Measurements from ENCODE around the gene ZNF134.
A peak's percentile ranks its signal among the peaks of the same experiment; 100 is the strongest.

ZNF134 gene

GRCh38 chr19:57613941-57614743, at the start of gene ZNF134:
TSS of gene ZNF134 (plus strand) at chr19:57614242. CDS start at chr19:57619469, 5,227 bp downstream.
- Histone ChIP-seq H3K4me1 (ENCODE audit: control insufficient read depth, insufficient read depth, low read length) (peaks cover 10% of the 10 kb centered on the region), H3K9ac (ENCODE audit: low read length) (peak within 1 kb of the TSS; percentile 90), H3K9me3 (ENCODE audit: control insufficient read depth, low read length) (peaks cover 43% of the 10 kb centered on the region), H3K36me3 (ENCODE audit: control insufficient read depth, insufficient read depth, low read length, severe bottlenecking) (peaks cover 34% of the 10 kb centered on the region), H3K4me3 (ENCODE audit: low read length) (peak within 1 kb of the TSS; percentile 91), H3K27me3 (replicated peaks; ENCODE audit: control insufficient read depth, insufficient read depth, low read length) (no peaks in the 10 kb centered on the region)
- peak; percentile 95 for DNase-seq (ENCODE audit: low read depth)

- Histone ChIP-seq H3K9ac (ENCODE audit: low read length) (no peak overlapping the region), H3K27me3 (replicated peaks; ENCODE audit: control insufficient read depth, insufficient read depth, low read length) (no peaks in the 10 kb centered on the region), H3K4me3 (ENCODE audit: low read length) (peak overlapping the region; percentile 45), H3K36me3 (ENCODE audit: control insufficient read depth, insufficient read depth, low read length, severe bottlenecking) (peaks cover 11% of the 10 kb centered on the region), H3K9me3 (ENCODE audit: control insufficient read depth, low read length) (peaks cover 99% of the 10 kb centered on the region), H3K4me1 (ENCODE audit: control insufficient read depth, insufficient read depth, low read length) (no peaks in the 10 kb centered on the region)
- DNase-seq (ENCODE audit: low read depth): peak; percentile 32
These were observed 47.4 kb upstream of the ZNF134 start for GRCh38 chr19:57566396-57567265.

GRCh38 chr19:57570707-57571106, 43.3 kb upstream of the ZNF134 start:
- Histone ChIP-seq H3K4me1 (ENCODE audit: control insufficient read depth, insufficient read depth, low read length) (no peaks in the 10 kb centered on the region), H3K27me3 (replicated peaks; ENCODE audit: control insufficient read depth, insufficient read depth, low read length) (no peaks in the 10 kb centered on the region), H3K9ac (ENCODE audit: low read length) (no peak overlapping the region), H3K9me3 (ENCODE audit: control insufficient read depth, low read length) (peaks cover 99% of the 10 kb centered on the region), H3K4me3 (ENCODE audit: low read length) (peak overlapping the region; percentile 67), H3K36me3 (ENCODE audit: control insufficient read depth, insufficient read depth, low read length, severe bottlenecking) (peaks cover 52% of the 10 kb centered on the region)
- no peak for DNase-seq (ENCODE audit: low read depth)

GRCh38 chr19:57572415-57572947, 41.6 kb upstream of the ZNF134 start:
- Histone ChIP-seq H3K9me3 (ENCODE audit: control insufficient read depth, low read length) (peaks cover 89% of the 10 kb centered on the region), H3K36me3 (ENCODE audit: control insufficient read depth, insufficient read depth, low read length, severe bottlenecking) (peaks cover 62% of the 10 kb centered on the region)

GRCh38 chr19:57576661-57577060, 37.4 kb upstream of the ZNF134 start:
- Histone ChIP-seq H3K4me1 (ENCODE audit: control insufficient read depth, insufficient read depth, low read length) (peaks cover 10% of the 10 kb centered on the region), H3K4me3 (ENCODE audit: low read length) (no peak overlapping the region), H3K9ac (ENCODE audit: low read length) (no peak overlapping the region), H3K9me3 (ENCODE audit: control insufficient read depth, low read length) (peaks cover 48% of the 10 kb centered on the region), H3K36me3 (ENCODE audit: control insufficient read depth, insufficient read depth, low read length, severe bottlenecking) (peaks cover 51% of the 10 kb centered on the region), H3K27me3 (replicated peaks; ENCODE audit: control insufficient read depth, insufficient read depth, low read length) (no peaks in the 10 kb centered on the region)
- no peak for DNase-seq (ENCODE audit: low read depth)

More at GRCh38 chr19:57572415-57572947, 41.6 kb upstream of the ZNF134 start:
- H3K4me1 ChIP-seq (ENCODE audit: control insufficient read depth, insufficient read depth, low read length): peaks cover 2% of the 10 kb centered on the region
- H3K27me3 ChIP-seq (replicated peaks; ENCODE audit: control insufficient read depth, insufficient read depth, low read length): no peaks in the 10 kb centered on the region
- H3K4me3 ChIP-seq (ENCODE audit: low read length): peak overlapping the region; percentile 67
- H3K9ac ChIP-seq (ENCODE audit: low read length): no peak overlapping the region
- DNase-seq (ENCODE audit: low read depth): no peak

GRCh38 chr19:57578487-57579205, 35.4 kb upstream of the ZNF134 start, which contains the start of gene ZNF416:
TSS of gene ZNF416 (minus strand) at chr19:57578911. CDS start at chr19:57578704, 207 bp downstream.
- Histone ChIP-seq H3K36me3 (ENCODE audit: control insufficient read depth, insufficient read depth, low read length, severe bottlenecking) (peaks cover 31% of the 10 kb centered on the region), H3K4me3 (ENCODE audit: low read length) (peak within 1 kb of the TSS; percentile 94), H3K9me3 (ENCODE audit: control insufficient read depth, low read length) (peaks cover 31% of the 10 kb centered on the region), H3K9ac (ENCODE audit: low read length) (peak within 1 kb of the TSS; percentile 90), H3K4me1 (ENCODE audit: control insufficient read depth, insufficient read depth, low read length) (peaks cover 15% of the 10 kb centered on the region), H3K27me3 (replicated peaks; ENCODE audit: control insufficient read depth, insufficient read depth, low read length) (no peaks in the 10 kb centered on the region)
- peak; percentile 100 for DNase-seq (ENCODE audit: low read depth)

- peaks cover 14% of the 10 kb centered on the region for H3K4me1 ChIP-seq (ENCODE audit: control insufficient read depth, insufficient read depth, low read length)
- peak overlapping the region; percentile 89 for H3K4me3 ChIP-seq (ENCODE audit: low read length)
- DNase-seq (ENCODE audit: low read depth): no peak
- H3K27me3 ChIP-seq (replicated peaks; ENCODE audit: control insufficient read depth, insufficient read depth, low read length): no peaks in the 10 kb centered on the region
- H3K9me3 ChIP-seq (ENCODE audit: control insufficient read depth, low read length): peaks cover 3% of the 10 kb centered on the region
- H3K36me3 ChIP-seq (ENCODE audit: control insufficient read depth, insufficient read depth, low read length, severe bottlenecking): no peaks in the 10 kb centered on the region
- H3K9ac ChIP-seq (ENCODE audit: low read length): no peak overlapping the region
These were observed 30.9 kb upstream of the ZNF134 start for GRCh38 chr19:57583104-57583520.

GRCh38 chr19:57583521-57584416, 30.3 kb upstream of the ZNF134 start, which contains the start of gene ZIK1:
TSS of gene ZIK1 (plus strand) at chr19:57584145. CDS start at chr19:57584357, 212 bp downstream.
- peak within 1 kb of the TSS; percentile 89 for H3K4me3 ChIP-seq (ENCODE audit: low read length)
- H3K9me3 ChIP-seq (ENCODE audit: control insufficient read depth, low read length): peaks cover 3% of the 10 kb centered on the region
- DNase-seq (ENCODE audit: low read depth): peak; percentile 96
- H3K27me3 ChIP-seq (replicated peaks; ENCODE audit: control insufficient read depth, insufficient read depth, low read length): no peaks in the 10 kb centered on the region
- H3K36me3 ChIP-seq (ENCODE audit: control insufficient read depth, insufficient read depth, low read length, severe bottlenecking): peaks cover 1% of the 10 kb centered on the region
- H3K9ac ChIP-seq (ENCODE audit: low read length): peak within 1 kb of the TSS; percentile 81
- peaks cover 13% of the 10 kb centered on the region for H3K4me1 ChIP-seq (ENCODE audit: control insufficient read depth, insufficient read depth, low read length)

- no peak overlapping the region for H3K9ac ChIP-seq (ENCODE audit: low read length)
- H3K9me3 ChIP-seq (ENCODE audit: control insufficient read depth, low read length): peaks cover 38% of the 10 kb centered on the region
- peaks cover 31% of the 10 kb centered on the region for H3K36me3 ChIP-seq (ENCODE audit: control insufficient read depth, insufficient read depth, low read length, severe bottlenecking)
- H3K27me3 ChIP-seq (replicated peaks; ENCODE audit: control insufficient read depth, insufficient read depth, low read length): no peaks in the 10 kb centered on the region
- H3K4me1 ChIP-seq (ENCODE audit: control insufficient read depth, insufficient read depth, low read length): peaks cover 13% of the 10 kb centered on the region
- no peak overlapping the region for H3K4me3 ChIP-seq (ENCODE audit: low read length)
- DNase-seq (ENCODE audit: low read depth): peak; percentile 24
These were observed 26.5 kb upstream of the ZNF134 start for GRCh38 chr19:57587529-57587928.

- Histone ChIP-seq H3K9ac (ENCODE audit: low read length) (no peak overlapping the region), H3K4me1 (ENCODE audit: control insufficient read depth, insufficient read depth, low read length) (peaks cover 7% of the 10 kb centered on the region), H3K36me3 (ENCODE audit: control insufficient read depth, insufficient read depth, low read length, severe bottlenecking) (no peaks in the 10 kb centered on the region), H3K27me3 (replicated peaks; ENCODE audit: control insufficient read depth, insufficient read depth, low read length) (no peaks in the 10 kb centered on the region), H3K9me3 (ENCODE audit: control insufficient read depth, low read length) (no peaks in the 10 kb centered on the region), H3K4me3 (ENCODE audit: low read length) (peak overlapping the region; percentile 88)
- no peak for DNase-seq (ENCODE audit: low read depth)
These were observed 14.7 kb upstream of the ZNF134 start for GRCh38 chr19:57599377-57599760.
